GM19351 (cell line): ENCODE measurements around the gene SLC25A34.

Experiments
- ATAC-seq: cut with Tn5 transposase; IDR thresholded peaks from one replicate; pipeline ENCODE4 v1.9.1; 2021; ENCODE audit warnings: mild to moderate bottlenecking, moderate library complexity; ENCODE audit not compliant: unreplicated experiment

SLC25A34 gene

DNA sequence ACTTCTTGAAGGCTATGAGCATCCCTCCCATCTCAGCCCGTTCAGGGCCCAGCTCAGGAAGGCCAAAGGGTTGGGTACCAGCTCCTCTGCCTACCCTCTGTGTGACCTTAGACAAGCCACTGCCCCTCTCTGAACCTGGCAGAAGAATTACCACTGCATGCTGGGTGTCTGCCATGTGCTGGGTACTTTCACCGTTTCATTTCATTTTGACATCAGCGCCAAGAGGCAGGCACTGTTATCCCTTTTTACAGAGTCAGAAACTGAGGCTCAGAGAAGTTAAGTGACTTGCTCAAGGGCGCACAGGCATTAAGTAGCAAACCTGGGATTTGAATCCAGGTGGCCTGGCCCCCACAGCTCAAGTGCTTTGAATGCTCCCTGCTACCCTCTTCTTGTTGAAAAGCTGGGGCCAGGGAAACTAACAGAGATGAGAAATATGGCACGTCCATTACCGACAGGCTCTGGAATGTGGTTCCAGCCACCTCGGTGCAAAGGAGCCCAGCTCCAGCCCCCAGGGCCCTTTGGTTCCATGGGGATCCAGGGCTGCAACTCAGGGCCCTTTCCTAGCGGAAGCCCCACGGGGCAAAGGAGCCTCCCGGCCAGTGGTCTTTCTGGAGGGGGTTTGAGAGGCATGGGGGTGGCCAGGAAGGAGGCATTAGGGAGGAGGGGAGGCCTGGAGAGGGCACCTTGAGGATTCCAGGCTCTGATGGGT is 12.8 kb downstream of the SLC25A34 start:
- no peak for ATAC-seq

DNA sequence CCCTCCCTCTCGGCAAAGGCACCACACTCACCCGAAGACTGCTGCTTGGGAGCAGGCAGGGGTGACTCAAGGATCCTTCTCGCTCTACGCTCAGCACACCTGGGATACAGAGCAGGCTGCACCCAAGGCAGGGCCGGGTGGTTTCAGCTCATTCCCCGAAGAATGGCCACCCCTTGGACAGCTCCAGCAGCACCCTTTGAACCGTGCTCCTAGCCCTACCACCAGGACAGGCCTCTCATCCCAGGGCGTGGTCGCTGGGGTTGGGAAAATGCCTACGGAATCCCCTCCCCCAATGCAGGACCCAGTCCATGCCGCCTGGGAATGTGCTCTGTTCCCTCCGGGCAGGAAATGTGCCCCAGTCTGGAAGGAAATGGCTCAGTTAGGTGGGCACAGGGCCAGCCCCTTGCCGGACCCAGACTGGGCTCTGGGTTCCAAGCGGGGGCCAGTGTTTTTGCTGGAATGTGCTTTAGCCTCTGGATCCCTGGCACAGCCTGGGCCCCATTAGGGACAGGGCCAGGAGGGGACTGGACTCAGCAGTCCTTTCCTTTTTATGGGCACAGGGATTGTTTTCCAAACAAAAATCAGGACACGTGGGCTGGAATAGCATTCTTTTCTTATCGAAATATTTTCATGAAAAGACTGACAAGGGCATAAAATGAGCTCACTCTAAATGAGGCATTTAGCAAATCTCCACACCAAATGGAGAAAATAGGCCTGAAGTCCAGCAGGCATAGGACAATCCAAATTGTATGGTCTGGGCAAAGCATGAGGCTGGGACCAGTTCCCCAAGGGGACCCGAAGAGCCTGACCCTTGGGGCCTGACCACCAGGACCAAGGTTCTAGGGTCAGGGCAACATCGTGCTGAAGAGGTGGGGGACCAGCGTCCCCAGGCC is 13.6 kb downstream of the SLC25A34 start:
- no peak for ATAC-seq

DNA sequence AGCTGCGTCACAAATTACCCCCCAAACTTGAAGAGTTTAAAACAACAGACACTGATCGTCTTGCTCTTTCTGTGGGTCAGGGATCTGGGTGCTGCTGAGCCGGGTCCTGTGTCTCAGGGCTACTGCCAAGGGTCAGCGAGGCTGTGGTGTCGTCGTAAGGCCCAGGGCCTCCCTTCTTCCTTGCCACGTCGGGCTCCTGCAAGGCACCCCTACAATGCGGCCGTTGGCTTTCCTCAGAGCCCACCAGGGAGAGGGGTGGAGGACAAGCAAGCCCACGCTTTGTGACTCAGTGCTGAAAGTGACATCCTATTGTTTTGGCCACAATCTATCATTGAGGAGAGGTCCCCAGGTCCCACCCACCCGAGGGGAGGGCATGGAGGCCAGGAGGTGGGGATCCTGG is 14.9 kb downstream of the SLC25A34 start:
- ATAC-seq: no peak

DNA sequence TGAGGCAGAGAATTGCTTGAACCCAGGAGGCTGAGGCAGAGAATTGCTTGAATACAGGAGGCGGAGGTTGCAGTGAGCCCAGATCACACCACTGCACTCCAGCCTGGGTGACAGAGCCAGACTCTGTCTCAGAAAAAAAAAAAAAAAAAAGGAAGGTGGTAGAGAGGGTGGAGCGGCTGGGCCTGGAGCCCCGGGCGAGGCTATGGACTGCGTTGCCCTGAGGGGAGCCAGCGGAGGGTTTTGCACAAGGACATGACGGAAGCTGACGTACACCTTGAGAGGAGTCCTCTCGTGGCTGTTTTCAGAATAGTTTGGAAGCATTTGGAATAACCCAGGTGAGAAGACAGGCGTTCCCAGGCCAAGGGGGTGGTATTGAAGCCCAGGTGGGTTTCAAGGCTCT is 15.7 kb downstream of the SLC25A34 start:
- no peak for ATAC-seq

DNA sequence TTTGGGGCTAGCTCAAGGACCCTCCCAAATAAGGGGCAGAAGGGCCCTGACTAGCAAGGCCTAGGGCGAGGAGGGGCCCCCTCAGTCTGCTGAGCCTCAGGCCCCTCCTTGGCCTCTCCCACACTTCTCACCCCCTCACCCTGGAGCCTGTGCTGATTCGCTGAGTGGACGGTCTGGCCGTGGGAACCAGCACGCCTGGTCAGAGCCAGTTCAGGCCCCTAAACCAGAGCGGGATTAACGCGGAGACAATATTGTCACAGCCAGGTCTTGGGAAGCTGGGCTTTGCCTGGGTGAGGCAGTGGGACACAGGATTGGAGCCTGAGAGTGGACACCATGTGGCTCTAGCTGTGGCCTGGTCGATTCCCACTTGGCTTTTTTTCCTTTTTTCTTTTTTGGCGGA is 17.7 kb downstream of the SLC25A34 start:
- ATAC-seq: no peak

DNA sequence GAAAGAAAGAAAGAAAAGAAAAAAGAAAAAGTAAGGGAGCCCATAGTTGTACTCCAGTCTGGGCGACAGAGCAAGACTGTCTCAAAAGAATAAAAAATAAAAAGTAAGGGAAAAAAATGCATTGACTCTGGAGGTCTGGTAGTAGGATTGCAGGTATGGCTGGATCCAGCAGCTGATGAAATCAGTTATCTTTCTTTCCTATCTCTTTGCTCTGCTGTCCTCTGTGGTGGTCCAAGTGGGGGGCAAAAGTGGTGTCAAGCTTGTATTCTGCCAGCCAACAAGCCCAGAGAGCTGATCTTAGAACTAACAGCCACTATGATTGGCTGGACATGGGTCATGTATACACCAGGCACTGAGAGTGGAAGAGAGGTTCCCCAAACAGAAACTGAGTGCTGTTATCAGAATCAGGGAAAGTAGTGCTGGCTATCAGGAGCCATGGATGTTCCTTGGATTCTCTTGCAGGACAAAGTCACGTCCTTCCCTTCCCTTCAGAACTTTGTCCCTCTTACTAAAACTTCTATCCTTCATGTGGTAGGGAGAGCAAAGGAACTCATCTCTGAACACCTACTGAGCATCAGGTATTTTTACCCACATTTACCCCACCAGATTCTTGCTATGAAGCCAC is 19.1 kb downstream of the SLC25A34 start:
- ATAC-seq: no peak

DNA sequence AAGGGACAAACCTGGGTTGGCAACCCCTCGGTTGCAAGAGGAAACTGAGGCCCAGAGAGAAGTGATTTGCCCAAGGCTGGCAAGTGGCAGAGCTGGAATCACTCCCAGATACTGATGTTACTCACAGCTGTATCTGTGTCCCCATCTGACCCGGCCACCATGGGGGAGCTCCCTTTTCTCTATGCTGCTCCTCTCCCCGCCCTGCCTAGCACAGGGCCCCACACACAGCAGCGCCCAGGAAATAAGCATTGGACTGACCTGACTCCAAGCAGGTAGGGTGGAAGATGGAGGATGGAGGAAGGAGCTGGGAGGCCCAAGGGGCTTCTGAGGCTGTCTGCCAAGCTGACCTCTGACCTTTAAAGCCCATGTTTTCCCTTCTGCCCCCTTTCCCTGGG is 19.6 kb downstream of the SLC25A34 start:
- no peak for ATAC-seq

DNA sequence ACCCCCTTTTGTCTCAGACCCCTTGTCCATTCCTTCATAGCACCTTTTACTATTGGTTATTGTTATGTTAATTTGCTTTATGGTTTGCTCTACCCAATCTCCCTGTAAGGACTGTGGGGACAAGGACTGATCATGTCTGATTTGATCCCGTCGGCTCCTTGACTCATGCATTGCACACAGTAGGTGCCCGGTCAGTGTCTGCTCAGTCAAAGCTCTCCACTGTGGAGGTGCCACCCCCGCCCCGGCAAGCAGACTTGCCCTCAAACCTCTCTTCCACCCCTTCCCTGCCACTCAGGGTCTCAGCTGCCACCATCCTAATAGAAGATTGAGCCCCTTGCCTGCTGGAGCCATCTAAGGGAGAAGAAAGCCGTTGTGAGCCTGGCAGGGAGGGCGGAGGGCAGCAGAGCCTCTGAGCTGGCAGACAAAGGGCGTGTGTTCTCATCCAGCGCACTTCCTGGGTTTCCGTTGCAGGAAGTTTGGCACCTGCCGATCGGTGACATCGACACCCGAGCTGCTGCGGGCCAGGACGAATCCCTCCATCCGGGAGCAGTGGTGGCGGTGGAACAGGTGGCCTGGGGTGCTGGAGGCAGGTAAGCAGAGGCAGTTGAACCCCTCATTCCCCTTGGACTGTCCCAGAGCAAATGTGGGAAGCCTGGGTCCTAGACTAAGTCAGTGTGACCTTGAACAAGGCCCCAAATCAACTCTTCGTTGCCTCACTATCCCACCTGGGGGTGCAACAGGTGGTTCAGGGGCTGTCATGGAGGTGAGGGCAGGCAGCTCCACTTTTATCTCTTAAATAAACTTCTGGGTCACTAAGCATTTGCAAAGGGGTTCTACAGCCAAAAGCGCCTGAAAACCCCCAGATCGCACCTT is 20.3 kb downstream of the SLC25A34 start:
- ATAC-seq: no peak

DNA sequence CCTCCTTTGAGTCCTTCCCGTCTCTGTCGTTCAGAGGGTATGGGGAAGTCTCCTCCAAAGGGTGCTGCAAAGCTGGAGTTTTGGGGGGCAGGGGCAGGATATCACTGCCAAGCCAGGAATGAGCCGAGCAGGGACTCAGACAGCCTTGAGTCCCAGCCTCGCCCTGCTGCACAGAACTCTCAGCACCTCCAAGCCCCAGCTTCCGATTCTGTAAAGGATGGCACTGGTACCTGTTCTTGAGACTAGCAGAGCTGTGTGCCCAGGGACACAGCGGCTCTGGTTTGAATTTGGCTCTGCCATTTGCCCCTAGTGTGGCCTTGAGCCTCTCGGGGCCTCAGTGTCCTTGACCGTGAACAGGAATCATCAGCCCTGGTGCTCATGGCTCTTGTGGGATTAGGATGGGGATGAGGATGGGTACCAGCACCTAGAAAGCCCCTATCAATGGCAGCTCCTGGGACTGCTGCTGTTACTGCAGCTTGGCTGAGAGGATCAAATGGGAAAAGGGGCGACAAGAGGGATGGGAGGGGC is 21.0 kb downstream of the SLC25A34 start:
- no peak for ATAC-seq

DNA sequence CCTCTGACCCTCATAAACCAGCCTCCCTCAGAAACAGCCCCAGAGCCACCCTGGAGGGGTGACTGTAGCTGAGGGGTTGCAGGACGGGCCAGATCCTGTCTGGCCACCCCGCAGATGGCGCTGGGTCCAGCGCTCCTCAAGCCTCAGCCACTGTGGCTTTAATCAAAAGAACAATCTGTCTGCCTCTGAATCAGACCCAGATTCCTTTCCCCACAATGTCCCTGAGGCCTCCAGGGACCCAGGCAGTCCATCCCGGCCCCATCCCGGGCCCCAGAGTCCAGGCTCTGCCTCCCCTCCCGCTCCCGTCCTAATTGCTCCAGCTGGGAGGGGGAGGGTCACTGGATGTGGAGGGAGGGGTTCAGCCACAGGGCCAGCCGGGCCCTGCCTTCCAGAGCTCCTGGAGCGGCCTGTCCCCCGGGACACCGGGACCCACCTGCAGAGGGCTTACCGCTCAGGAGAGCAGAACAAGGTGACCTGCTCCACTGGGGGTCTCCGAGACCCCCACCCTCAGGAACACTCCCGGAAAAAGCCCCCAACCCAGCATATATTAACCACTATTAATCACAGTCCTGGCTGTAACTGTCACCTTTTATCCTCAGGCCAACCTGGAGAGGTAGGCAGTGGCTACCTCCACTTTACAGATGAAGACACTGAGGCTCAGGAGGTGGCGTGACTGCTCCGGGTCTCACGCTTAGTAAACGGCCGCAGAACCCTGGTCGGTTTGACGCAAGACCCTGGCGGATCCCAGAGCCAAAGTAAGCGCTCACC is 21.7 kb downstream of the SLC25A34 start:
- ATAC-seq: no peak

DNA sequence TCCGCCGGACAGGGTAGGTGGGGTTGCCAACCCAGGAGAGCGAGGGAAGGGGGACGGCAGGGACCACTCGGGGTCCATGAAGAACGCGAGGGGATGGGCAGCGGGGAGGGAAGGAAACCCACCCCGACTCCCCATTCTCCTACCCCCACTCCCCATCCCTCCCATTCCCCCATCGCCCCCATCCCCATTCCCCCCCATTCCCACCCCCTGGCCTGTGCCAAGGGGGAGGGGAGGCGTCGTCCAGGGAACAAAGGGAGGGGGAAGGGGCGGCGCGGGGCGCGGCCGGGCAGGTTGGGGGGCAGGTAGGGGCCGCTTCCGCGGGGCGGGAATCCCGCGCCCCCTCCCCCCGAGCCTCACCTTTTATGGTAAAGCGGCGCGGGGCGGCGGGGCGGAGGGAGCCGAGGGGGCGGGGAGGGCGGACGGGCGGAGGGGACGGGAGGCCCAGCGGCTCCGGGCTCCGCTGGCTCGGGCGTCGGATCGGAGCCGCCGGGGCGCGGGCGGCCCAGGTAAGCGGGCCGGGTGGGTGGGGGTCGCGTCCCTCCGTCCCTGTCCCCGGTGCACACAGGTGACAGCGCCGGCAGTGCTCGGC is 22.4 kb downstream of the SLC25A34 start, which contains the start of gene FBLIM1:
Gene FBLIM1, plus strand, starts transcription at position 453 of the 589 bp plus-strand sequence. CDS start 6,189 bp downstream, outside the sequence.
- ATAC-seq: no peak

DNA sequence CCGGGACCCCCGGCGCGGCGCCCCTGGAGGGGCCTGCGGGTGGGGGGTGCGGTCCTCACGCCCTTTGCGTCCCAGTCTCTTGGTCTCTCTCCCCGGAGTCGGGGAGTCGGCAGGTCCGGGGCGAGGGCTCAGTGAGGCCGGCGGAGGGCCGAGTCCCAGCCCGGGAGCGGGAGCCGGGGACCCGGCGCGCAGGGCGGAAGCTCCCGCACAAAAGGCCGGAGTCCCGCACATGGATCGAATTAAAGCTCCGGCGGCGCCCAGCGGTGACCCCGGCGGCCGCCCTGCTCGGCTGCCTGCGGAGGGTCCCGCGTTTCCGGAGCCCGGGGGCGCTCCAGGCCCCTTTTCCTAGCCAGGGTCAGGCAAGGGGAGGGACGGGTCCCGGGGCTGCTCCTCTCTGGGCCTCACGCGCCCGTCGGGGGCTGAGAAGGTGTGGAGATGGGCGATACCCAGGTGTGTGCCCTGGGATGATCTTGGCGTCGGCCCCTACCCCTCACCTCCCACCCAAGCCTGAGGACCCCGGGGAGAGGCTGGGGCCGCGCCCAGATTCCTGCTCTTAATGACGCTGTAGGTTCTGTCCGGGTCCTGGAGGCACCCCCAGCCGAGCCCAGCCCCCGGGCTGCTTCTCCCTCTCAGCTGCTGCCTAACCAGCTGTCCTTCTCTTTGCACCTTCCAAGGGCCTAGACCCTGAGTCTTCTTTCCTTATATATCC is 23.0 kb downstream of the SLC25A34 start:
- no peak for ATAC-seq

DNA sequence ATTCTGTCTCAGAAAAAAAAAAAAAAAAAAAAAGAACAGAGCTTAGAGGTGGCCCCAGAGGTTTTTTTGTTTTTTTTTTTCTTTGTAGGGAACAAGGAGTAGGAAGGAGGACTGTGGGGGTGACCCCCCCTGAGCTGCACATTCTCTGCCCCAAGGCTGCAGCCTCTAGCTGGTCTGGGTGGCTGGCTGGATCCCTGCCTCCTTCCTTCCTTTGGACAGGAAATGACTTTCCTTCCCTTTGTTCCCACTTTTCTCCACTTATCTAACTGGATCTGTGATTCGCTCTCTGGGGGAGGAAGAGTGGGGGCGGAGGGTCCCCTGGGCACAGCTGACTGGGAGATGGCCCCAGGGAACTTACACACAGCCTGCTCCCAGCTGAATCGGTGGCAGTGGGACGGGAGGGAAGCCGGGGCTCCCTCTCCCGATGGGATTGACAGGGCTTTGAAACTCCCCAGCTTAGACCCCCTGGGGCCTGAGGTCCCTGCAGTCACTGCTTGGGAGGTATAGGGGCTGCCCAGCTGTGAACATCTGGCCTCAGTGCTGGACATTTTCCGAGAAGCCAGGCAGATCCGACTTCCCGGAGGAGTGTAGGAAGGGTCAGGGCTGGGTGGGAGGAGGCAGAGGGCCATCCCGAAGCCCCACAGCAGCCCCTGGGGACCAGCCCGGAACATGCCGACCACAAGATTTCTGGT is 24.6 kb downstream of the SLC25A34 start:
- ATAC-seq: no peak

DNA sequence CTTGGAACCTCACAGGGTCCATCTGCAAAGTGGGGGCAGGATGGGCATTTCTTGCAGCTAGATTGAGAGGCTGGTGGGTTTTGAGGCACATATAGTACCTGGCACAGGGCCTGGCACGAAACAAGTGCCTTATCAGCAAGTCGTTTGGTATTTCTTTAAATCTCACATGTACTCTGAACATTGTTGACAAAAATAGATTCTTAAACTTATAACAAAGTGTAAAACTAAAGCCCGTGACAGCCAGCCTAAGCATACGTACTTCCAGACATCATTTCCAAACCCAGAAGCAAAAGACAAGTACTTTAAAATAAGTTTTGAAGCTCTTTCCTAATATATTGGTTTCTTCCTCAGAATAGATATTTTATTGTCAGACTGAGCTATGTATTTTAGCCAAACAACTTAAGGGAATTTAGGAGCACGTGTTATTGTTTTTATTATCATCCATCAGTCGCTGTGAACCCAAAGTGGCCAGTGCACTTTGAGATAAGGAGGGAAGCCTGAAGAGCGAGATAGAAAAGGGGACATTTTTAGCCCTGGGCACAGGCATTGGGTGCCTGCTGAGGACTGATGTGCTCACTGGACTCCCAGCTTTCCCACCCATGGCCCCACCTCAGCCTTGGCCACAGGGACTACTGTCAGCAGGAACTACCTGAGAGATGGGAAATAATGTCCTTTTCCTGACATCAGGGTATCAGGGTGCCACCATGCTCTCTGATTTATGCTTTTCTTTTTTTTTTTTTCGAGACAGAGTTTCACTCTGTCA is 25.5 kb downstream of the SLC25A34 start:
- ATAC-seq: no peak

DNA sequence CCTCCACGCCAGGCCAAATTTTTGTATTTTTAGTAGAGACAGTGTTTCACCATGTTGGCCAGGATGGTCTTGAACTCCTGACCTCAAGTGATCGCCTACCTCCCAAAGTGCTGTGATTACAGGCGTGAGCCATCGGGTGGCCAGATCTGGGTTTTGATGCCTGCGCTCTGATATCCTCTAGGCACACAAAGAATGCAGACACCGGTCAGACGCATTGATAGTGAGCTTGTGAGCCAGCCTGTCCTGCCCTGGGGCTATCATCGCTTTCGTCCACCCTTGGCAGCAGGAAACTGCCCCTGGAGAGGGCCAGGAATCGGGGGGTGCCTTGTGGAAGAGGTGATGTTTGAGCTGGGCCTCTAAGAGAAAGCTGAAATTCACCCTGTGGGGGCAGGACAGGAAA is 26.5 kb downstream of the SLC25A34 start:
- ATAC-seq: no peak

DNA sequence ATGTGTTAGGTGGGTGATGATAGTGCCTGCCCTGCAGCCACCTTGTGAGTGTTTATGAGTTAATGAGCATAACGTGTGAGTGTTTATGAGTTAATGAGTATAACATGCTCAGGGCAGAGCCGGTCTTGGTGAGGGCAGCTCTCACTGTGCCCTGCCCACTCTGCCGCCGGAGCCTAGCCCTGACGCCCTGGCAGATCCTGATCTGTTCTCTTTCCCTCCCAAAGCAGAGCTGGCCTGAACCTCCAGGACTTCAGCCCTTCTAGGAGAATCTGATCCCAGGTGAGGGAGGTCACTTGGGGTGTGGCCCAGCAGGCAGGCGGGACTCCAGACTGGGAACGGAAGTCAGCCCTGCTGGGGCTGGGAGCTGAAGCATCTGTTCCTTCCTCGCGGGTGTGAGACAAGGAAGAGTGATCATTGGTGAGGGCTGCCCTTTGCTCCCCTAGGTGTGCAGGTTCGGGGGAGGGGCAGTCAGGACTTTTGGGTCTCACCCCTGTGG is 28.3 kb downstream of the SLC25A34 start:
- ATAC-seq: no peak

DNA sequence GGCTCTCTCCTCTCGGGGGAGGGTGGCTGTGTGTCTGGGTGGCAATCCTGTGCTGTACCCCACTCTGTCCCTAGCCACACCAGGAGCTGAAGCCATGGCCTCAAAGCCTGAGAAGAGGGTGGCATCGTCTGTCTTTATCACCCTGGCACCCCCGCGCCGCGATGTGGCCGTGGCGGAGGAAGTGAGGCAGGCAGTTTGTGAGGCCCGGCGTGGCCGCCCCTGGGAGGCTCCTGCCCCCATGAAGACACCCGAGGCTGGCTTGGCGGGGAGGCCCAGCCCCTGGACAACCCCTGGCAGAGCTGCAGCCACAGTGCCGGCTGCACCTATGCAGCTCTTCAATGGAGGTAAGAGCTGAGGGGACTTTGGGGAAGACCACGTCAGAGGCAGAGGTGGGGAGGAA is 28.8 kb downstream of the SLC25A34 start:
- ATAC-seq: no peak
